Measurements from ENCODE around the gene ATR. TPM values are rescaled to one million over a fixed set of nuclear protein-coding genes. Genes with fewer than 3 reads are reported as not detected.
"Not testable (repeated sequence)": the region's sequence is repeated elsewhere in the genome, so short reads cannot be mapped to it uniquely, and the experiment has no call there.

ATR gene
- total RNA-seq, 1 donor from 2014 or later: 8.3 TPM

- no peaks in the 10 kb centered on the region for H3K4me1 ChIP-seq
- no peaks in the 10 kb centered on the region for H3K9me3 ChIP-seq
- no peak overlapping the region for H3K27ac ChIP-seq
- H3K4me3 ChIP-seq: no peak overlapping the region
- DNase-seq (ENCODE audit: low spot score in 2 of 2): no peak
- no peak for TF ChIP-seq CTCF (IDR thresholded peaks at IDR 0.05)
- H3K27me3 ChIP-seq: no peaks in the 10 kb centered on the region
- intact Hi-C loops (cut with DNase I): no loop called here
- peaks cover 44 to 91% of the 10 kb centered on the region in 2 donors for H3K36me3 ChIP-seq
Observed at GRCh38 chr3:142418926-142419592, 159.5 kb downstream of the ATR start.

DNA sequence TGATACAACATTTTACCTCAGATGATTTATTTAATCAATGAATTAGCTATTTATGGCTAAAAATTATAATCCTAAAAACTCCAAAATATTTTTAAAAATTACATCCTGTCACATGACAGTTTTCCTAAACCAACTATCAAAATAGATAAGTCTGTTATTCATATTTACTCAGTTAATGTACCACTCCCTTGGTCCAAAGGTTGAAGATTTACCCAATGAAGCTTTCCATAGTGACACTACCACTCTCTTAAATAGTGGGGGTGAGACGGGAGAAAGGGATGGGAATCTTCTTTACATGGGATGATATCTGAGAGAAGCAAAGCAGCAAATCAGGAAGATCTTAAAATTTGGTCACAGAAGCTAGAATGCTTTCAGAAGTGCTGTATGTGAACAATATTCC, 161.2 kb downstream of the ATR start:
- intact Hi-C loops (cut with DNase I): no loop called here
- DNase-seq (ENCODE audit: low spot score in 2 of 2): no peak
- Histone ChIP-seq H3K27ac (no peak overlapping the region), H3K27me3 (no peaks in the 10 kb centered on the region), H3K9me3 (no peaks in the 10 kb centered on the region), H3K4me3 (no peak overlapping the region), H3K36me3 (peaks cover 55 to 100% of the 10 kb centered on the region in 2 donors), H3K4me1 (no peaks in the 10 kb centered on the region)
- no peak for TF ChIP-seq CTCF (IDR thresholded peaks at IDR 0.05)

DNA sequence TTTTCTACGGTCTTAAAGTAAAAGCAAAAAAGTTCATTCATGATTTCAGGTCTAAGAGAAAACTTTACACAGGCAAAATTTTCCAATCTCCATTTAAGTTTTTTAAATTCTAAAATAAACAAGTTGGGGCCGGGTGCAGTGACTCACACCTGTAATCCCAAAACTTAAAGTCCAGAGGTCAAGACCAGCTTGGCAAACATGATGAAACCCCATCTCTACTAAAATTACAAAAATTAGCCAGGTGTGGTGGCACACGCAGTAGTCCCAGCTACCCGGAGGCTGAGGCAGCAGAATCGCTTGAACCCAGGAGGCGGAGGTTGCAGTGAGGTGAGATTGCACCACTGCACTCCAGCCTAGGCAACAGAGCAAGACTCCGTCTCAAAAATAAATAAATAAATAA, 178.0 kb downstream of the ATR start:
- H3K4me3 ChIP-seq; H3K27ac ChIP-seq; DNase-seq (ENCODE audit: low spot score in 2 of 2); intact Hi-C loops (cut with DNase I); H3K27me3 ChIP-seq; H3K4me1 ChIP-seq; H3K9me3 ChIP-seq: not testable (repeated sequence)
- H3K36me3 ChIP-seq: peaks cover 49 to 54% of the 10 kb centered on the region in 2 donors

Other genes with a start within 250 kb of the ATR start
- gene XRN1, start 130.7 kb downstream of the ATR start, total RNA-seq: 10.1 TPM
- gene PLS1, start 17.7 kb upstream of the ATR start, total RNA-seq: 1.8 TPM
- 12.3 TPM for gene TRPC1, start 145.3 kb upstream of the ATR start, total RNA-seq